Cortex of kidney (tissue), 1 donor: Measurements from ENCODE around the gene TYRO3.
"Not testable (repeated sequence)": the region's sequence is repeated elsewhere in the genome, so short reads cannot be mapped to it uniquely, and the experiment has no call there.

Source experiments
- DNase-seq: peaks from one replicate; lab custom pipeline; 2025; lab: John Stamatoyannopoulos, UW

The TYRO3 gene

GRCh38 chr15:41554343-41554742, 4.7 kb upstream of the TYRO3 start:
- DNase-seq, result no peak

GRCh38 chr15:41554915-41555314, 4.1 kb upstream of the TYRO3 start:
- DNase-seq, result no peak

GRCh38 chr15:41556677-41557076, 2.3 kb upstream of the TYRO3 start:
- DNase-seq, result no peak

- DNase-seq, result no peak
Observed at GRCh38 chr15:41557673-41558399, 1.2 kb upstream of the TYRO3 start.

GRCh38 chr15:41559239-41559782, 299 bp downstream of the TYRO3 start:
- no peak for DNase-seq

GRCh38 chr15:41560572-41560874, 1.5 kb downstream of the TYRO3 start:
- DNase-seq, result no peak

- no peak for DNase-seq
Observed at GRCh38 chr15:41561104-41561776, 2.2 kb downstream of the TYRO3 start.

- no peak for DNase-seq
Observed at GRCh38 chr15:41561777-41562145, 2.7 kb downstream of the TYRO3 start.

GRCh38 chr15:41562244-41562643, 3.2 kb downstream of the TYRO3 start:
- no peak for DNase-seq

GRCh38 chr15:41562784-41563198, 3.8 kb downstream of the TYRO3 start:
- no peak for DNase-seq

- DNase-seq, result no peak
Observed at GRCh38 chr15:41564286-41564959, 5.4 kb downstream of the TYRO3 start.

- DNase-seq, result no peak
Observed at GRCh38 chr15:41564960-41565502, 6.0 kb downstream of the TYRO3 start.

- DNase-seq, result no peak
Observed at GRCh38 chr15:41565702-41566101, 6.7 kb downstream of the TYRO3 start.

GRCh38 chr15:41566121-41566885, 7.3 kb downstream of the TYRO3 start:
- DNase-seq, result no peak

- DNase-seq, result no peak
Observed at GRCh38 chr15:41567261-41567660, 8.2 kb downstream of the TYRO3 start.

GRCh38 chr15:41567862-41568261, 8.8 kb downstream of the TYRO3 start:
- no peak for DNase-seq

- DNase-seq, result no peak
Observed at GRCh38 chr15:41568350-41569017, 9.5 kb downstream of the TYRO3 start.

GRCh38 chr15:41569232-41569631, 10.2 kb downstream of the TYRO3 start:
- not testable (repeated sequence) for DNase-seq

- no peak for DNase-seq
Observed at GRCh38 chr15:41570764-41571163, 11.8 kb downstream of the TYRO3 start.

GRCh38 chr15:41571948-41572347, 12.9 kb downstream of the TYRO3 start:
- no peak for DNase-seq

- no peak for DNase-seq
Observed at GRCh38 chr15:41572866-41573265, 13.9 kb downstream of the TYRO3 start.
